SKM-1 (cell line): ENCODE results near the gene ARHGEF16.

Experiments
- DNase-seq: peaks from one replicate; lab custom pipeline; 2025; ENCODE audit not compliant: unreplicated experiment; lab: John Stamatoyannopoulos, UW

Gene ARHGEF16

DNA sequence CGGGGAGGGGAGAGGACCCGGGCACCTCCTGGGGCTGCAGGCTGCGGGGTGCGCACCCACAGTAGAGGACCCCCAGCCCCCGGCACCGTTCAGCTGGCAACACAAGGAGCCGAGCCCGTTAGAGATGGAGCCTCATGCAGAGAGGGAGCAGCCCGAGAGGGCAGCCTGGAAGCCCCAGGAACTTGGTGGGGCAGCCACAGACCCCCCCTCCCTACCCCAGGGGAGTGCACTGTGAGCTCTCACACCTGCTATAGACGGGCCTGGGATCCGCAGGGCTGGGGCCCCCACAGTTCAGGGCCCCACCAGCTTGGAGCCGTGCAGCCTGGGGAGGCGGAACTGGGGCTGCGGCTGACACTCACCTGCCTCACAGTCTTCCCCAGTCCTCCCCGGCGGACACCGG lies 47.0 kb downstream of the ARHGEF16 start:
- no peak for DNase-seq

DNA sequence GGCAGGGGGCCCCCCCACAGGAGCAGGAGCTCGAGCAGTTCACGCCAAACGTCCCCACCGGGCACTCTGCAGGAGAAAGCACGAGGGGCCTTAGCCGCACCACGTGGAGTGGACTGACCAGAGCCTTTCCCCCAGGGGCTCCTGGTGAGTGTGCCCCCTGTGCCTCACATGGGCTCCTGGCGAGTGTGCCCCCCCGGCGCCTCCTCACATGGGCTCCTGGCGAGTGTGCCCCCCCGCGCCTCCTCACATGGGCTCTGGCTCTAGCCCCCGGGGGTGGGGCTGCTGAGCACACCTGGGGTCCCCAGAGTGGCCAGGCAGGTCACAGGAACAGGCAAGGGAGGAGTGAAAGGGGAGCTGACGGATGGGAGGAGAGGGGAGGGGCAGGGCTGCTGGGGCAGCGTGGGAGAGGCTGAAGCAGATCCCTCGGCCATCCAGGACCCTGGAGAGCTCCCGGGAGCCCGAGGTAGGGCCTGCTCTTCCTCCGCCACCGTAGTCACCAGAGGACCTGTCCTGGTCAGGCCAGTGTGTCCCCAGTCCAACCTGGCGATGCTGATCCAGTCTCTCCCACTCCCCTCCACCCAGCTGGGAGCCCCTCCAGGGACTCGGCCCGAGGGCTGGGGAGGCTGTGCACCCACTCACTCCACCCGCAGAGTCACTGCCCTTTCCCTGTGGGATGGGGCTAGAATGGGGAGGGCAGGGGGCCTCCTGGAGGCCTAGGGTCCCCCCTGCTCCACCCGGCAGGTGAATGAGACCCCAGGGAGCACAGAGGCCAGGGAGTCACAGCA lies 47.6 kb downstream of the ARHGEF16 start:
- no peak for DNase-seq

- DNase-seq = no peak
Measured at GRCh38 chr1:3502641-3503524, 48.4 kb downstream of the ARHGEF16 start.

GRCh38 chr1:3503525-3503886 lies 49.0 kb downstream of the ARHGEF16 start:
- no peak for DNase-seq

DNA sequence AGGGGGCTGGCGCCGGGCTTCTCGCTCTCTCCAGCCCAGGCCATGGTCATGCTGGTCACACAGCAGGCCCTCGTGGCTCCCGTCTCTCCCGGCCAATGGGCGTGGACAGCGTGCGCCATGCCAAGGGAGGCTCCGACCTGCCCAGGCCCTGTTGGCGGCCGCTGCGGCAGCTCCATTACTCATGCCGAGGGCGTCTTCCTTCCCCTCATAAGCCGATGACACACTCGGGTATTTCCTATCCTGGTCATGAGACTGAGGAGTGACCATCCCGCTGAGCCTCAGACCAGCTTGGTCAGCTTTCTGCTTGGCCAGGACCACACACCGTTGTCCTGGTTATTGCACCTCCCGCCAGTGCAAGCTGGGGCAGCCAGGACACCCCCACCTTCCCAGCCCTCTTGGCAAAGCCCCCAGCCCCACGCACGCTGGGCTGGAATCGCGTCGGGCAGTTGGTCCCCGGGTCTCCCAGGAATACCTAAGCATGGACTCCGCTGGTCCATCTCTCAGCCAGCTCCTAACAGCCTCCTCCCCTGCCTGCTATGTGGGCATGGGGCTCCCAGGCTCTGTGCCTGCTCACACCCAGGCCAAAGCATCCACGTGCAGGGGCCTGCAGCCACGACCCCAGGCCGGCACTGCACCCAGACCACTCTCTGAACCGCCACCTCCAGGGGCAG lies 49.8 kb downstream of the ARHGEF16 start:
- no peak for DNase-seq

GRCh38 chr1:3504822-3505153 lies 50.3 kb downstream of the ARHGEF16 start:
- DNase-seq = no peak

- DNase-seq = no peak
Measured at GRCh38 chr1:3505161-3505560, 50.7 kb downstream of the ARHGEF16 start.

DNA sequence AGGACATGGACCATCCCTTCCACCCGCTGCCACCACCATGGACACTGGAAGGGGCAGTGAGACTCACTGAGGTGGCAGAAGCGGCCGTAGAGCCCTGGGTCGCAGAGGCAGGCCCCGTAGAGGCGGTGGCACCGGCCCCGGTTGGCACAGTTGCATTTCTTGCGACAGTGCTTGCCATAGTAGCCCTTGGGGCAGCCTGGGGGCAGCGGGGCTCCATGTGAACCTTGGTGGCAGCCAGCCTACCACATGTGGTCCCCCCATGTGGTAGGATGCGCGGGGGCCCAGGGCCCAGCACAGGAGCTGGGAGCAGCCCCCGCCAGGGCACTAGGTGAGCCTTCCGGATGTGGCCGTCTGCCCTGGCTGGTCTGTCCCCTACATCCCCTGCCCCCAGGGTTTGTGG lies 51.6 kb downstream of the ARHGEF16 start:
- no peak for DNase-seq

DNA sequence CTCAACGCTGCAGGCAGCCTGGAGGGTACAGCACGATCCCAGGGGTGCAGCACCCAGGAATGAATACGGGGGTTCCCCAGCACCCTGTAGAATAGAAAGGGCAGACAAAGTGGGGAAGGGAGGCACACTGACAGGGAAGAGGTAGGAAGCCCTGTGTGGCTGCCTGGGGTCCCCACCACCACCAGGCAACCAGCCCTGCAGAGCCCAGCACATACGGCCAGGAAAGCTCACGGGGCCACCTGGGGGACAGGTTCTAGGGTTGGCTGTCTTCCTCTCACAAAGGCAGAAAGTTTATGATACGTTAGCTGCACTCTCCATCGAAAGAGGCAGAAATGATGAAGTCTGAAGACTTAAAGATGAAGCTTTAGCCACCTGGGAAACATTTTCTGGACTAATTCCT lies 52.5 kb downstream of the ARHGEF16 start:
- no peak for DNase-seq

DNA sequence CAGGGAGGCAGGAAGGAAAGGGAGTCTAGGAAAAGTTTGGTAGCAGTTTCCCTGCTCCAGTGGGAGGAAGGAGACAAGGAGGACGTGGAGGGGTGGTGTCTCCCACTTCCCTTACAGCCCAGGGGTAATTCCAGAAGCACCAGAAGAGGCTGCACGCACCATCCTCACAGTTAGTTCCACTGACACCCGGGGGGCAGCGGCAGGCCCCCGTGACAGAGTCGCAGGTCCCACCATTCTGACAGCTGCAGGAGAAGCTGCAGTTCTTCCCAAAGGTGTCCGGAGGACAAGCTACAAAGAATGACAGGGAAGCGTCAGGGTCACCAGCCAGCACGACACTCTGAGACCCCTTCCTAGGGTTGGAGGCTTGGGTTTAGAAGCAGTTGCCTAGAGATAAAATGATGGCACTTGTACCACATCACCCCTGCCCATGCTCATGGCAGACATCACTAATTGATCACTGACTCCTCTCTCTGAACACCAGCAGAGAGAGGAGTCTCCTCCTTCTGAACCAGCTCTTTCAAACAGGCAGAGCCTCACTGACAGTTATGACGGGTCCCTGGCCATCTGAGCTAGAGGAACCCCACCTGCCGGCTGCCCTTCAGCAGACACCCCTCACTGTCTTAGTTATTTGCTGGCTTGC lies 53.3 kb downstream of the ARHGEF16 start:
- DNase-seq = no peak

DNA sequence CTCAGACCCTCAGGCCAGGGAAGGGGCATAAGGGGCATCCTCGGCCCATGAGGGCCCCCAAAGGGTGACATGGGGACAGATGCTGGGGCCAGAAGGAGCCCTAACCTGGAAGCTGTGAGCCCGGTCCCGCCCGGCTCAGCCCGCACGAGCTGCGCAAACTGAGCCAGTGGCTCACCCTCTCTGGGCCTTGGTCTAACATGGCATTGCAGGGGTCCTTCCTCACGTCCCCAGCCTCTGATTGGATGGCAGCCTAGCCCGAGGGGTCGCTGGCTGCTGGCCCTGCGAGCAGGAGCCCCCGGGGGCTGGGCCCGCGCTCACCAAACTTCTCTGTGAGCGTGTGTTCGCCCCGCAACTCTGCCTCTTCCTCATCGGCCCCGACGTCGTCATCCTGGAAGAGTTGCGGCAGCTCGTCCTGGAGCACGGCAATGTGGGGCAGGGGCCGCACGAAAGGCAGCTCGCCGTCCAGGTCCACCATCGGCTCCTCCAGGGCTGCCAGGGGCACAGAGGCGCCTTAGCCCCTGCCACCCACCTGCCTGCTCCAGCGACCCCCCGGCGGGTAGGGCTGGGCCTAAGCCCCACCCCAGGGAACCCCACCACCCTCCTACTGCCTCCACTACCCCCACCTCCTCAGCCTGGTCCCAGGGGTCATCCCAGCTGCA lies 54.4 kb downstream of the ARHGEF16 start:
- DNase-seq = no peak

DNA sequence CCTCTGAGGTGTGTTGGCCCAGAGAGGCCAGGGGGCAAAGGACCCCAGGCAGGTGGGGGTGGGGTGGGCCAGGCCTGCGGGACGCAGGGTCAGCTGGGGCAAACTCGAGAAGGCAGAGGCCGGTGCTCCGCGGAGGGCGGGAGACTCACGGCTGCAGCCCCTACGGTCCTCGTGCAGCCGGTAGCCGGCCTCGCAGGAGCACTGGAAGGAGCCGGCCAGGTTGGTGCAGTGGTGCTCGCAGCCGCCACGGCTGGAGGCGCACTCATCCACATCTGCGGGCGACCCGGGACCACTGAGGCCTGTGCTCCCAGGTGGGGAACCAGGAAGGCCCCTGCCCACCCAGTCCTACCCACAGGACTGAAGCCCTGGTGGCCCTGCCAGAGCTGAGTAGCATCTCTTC lies 55.3 kb downstream of the ARHGEF16 start:
- no peak for DNase-seq

GRCh38 chr1:3510136-3510955 lies 55.9 kb downstream of the ARHGEF16 start:
- DNase-seq = no peak

GRCh38 chr1:3510956-3511250 lies 56.4 kb downstream of the ARHGEF16 start:
- DNase-seq = no peak

DNA sequence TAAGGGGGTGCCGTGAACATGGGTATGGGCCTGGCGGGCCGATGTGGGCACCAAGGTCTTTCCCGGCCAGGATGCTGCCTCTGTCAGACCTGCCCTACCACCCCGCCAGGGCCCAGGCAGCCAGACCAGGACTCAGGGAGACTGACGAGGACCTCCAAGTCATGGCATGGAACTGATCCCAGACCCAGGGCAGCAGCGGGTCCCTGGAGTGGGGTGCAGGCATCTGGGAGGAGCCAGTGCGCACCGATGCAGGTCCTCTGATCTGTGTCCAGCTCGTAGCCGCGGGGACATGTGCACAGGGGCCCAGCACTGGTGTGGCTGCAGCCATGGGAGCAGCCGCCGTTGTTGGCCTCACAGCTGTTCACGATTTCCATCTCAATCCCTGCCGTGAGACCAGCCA lies 56.8 kb downstream of the ARHGEF16 start:
- DNase-seq = no peak

GRCh38 chr1:3511856-3512255 lies 57.4 kb downstream of the ARHGEF16 start:
- DNase-seq = no peak

DNA sequence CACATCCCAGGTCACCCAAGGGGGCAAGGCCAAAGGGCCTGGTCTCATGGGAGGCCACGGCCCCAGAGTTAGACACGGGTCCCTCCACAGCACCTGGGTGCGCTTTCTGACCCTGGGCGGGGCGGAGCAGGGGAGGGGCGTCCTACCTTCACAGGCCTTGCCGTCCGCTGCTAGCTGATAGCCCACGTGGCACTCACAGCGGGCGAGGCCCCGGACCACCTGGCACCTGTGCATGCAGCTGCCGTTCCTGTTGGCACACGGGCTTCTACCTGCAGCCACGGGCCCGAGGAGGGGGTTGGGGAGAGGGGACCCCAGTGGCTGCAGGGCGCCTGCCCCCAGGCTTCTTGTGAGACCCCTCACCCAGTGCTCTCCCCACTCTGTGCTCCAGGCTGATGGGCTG lies 59.9 kb downstream of the ARHGEF16 start:
- no peak for DNase-seq

- no peak for DNase-seq
Measured at GRCh38 chr1:3515272-3515671, 60.8 kb downstream of the ARHGEF16 start.

GRCh38 chr1:3515774-3516480 lies 61.5 kb downstream of the ARHGEF16 start:
- no peak for DNase-seq

DNA sequence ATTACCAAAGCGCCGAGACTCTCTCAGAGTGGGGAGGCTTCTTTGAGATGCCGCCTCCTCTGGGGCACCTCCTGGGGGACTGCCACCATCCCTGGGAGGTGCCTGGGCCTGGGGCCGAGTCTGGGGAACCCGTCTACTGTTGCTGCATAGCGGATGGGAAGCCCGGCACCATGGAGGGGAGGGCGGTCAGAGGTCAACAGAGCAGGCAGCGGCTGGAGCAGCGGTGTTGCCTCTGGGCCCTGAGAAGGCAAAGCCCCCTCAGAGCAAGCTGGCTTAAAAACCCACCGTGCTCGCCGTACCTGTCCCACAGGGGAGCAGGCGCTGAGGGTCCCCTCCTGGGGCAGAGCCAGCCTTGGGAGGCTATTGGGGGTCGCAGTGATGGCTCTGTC lies 62.0 kb downstream of the ARHGEF16 start:
- DNase-seq = no peak
